ENCODE results near the gene RNPEPL1. TPM values are rescaled to one million over a fixed set of nuclear protein-coding genes. Genes with fewer than 3 reads are reported as not detected.
A peak's percentile ranks its signal among the peaks of the same experiment; 100 is the strongest.

RNPEPL1 gene
- polyA plus RNA-seq, 2 of the 4 experiments (the other 2 are of a cell fraction) = 9.2 to 26.3 TPM

DNA sequence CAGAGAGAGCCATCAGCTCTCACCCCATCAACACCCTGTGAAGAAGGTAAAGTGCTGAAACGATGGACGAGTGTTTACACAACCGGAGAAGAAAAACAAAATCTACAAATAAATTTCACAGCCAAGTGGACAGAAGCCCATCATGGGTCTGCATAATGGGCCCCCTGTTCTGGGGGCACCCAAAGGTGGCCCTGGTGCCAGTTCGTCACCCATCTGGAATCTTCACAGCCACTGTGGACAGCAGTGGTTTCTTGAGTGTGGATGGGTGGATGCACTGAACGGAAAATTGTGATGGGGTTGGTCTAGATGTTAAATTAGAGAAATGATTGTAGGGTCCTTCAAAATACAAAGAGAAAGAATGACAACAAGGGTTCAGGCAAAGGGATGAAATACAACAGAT is 49.3 kb upstream of the RNPEPL1 start (continued):
- TF ChIP-seq, protein P1, sequence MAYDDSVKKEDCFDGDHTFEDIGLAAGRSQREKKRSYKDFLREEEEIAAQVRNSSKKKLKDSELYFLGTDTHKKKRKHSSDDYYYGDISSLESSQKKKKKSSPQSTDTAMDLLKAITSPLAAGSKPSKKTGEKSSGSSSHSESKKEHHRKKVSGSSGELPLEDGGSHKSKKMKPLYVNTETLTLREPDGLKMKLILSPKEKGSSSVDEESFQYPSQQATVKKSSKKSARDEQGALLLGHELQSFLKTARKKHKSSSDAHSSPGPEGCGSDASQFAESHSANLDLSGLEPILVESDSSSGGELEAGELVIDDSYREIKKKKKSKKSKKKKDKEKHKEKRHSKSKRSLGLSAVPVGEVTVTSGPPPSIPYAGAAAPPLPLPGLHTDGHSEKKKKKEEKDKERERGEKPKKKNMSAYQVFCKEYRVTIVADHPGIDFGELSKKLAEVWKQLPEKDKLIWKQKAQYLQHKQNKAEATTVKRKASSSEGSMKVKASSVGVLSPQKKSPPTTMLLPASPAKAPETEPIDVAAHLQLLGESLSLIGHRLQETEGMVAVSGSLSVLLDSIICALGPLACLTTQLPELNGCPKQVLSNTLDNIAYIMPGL (CRISPR knock-in tag; IDR thresholded peaks at IDR 0.05; ENCODE audit: borderline replicate concordance) = no peak
- no peak for TF ChIP-seq FOSL2 (IDR thresholded peaks at IDR 0.05)
- TF ChIP-seq FOSL2 (CRISPR knock-in tag; IDR thresholded peaks at IDR 0.05) = no peak

DNA sequence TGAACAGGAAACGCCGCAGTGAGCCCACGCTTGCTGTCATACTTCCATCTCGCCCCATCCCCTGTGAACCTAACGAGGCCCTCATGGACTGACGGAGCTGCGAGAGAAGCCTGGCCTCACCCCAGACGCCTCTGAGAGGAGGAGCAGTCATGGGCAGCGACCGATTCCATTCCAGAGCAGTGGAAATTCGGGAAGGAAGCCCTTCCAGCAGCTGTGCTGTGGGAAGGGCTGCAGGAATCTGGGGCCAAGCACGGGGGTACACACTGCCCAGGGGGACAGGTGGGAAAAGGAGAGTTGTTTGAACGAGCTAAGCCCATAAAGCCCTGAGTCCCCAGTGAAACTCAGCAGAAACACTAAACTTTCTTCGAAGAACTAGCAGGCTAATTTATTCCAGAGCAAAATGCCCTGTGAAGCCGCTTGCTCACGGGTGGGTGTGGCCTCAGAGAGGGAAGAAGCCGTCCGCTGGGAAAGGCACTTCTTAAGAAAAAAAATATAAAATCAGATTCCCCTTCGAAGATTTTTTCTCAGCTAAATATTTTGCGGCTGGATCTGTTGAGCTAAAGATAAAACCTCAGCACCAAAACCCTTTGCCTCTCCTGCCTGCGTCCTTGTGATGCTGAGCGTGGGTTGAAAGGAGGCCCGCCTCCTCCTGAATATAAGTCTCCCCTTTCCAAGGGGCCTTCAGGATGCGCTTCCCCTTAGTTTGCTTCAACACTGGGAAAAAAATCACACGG is 48.7 kb upstream of the RNPEPL1 start:
- FAIRE-seq (no peak), DNase-seq (ENCODE audit: low read depth in 1 of 2, low spot score in 1 of 2) (no peak), ATAC-seq (no peak)
- H3K9me3 ChIP-seq = peaks cover 18% of the 10 kb centered on the region
- no peak overlapping the region for H3K4me3 ChIP-seq
- H3K4me2 ChIP-seq = no peak overlapping the region
- ChIA-PET CTCF (no interaction called here), POLR2A (no interaction called here)
- H3K27ac ChIP-seq = no peak overlapping the region
- H3K4me1 ChIP-seq = no peaks in the 10 kb centered on the region
- 94% methylated on average over 25 of the region's 25 CpGs for WGBS (ENCODE audit: missing lambda C conversion rate)
- TF ChIP-seq SMC3 (IDR thresholded peaks at IDR 0.05) (no peak), NR3C1 (IDR thresholded peaks at IDR 0.05) (no peak), RCOR1 (IDR thresholded peaks at IDR 0.05; ENCODE audit: low read depth, low read length) (no peak), POLR2AphosphoS2 (conservative IDR thresholded peaks at IDR 0.05; ENCODE audit: low read length) (no peak), CHD4 (IDR thresholded peaks at IDR 0.05; ENCODE audit: borderline replicate concordance) (no peak)

DNA sequence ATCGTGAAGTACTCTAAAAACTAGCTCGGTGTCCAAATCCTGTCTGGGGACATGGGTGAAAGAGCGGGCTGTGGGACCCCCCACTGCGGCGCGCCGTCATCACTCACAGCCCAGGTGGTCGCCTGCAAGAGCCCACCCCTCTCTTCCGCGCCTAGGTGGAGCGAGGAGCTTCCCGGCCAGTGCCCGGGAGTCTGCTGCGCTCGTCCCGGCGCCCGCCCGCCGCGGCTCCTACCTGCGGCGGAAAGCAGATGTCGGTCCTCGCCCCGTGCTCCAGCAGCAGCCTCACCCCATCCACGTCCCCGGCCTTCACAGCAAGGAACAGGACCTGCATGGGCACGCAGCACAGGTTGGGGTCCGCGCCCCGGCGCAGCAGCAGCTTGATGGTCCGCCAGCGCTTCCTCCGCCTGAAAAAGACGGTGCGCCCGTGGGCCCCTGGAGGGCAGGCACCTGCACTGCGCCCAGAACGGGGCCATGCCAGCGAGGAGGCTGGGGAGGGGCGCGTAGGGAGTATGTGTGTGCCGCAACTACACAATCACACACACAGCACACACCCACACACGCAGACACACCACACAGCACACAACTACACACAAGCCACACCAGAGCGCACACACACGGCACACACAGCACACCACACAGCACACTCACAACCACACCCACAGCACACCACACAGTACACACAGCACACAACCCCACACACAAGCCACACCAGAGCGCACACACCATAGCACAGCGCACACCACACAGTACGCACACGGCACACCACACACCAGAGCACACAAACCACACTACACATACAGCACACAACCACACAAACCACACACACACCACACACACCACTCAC is 47.9 kb upstream of the RNPEPL1 start:
- no peak overlapping the region for H3K27ac ChIP-seq
- no peak overlapping the region for H3K4me3 ChIP-seq
- H3K4me1 ChIP-seq = no peaks in the 10 kb centered on the region
- peaks cover 26% of the 10 kb centered on the region for H3K9me3 ChIP-seq
- WGBS (ENCODE audit: missing lambda C conversion rate) = 95% methylated on average over 18 of the region's 52 CpGs
- no peak for DNase-seq (ENCODE audit: low read depth in 1 of 2, low spot score in 1 of 2)
- ChIA-PET POLR2A (no interaction called here), CTCF (no interaction called here)
- peak; percentile 47 to 53; a peak in 5 of 6 replicates for ATAC-seq
- FAIRE-seq = no peak
- H3K4me2 ChIP-seq = no peak overlapping the region
- TF ChIP-seq RNF2 (IDR thresholded peaks at IDR 0.05; ENCODE audit: borderline replicate concordance, low read depth) = no peak
- no peak for TF ChIP-seq FOSB (CRISPR knock-in tag; IDR thresholded peaks at IDR 0.05)
- TF ChIP-seq NR3C1 (IDR thresholded peaks at IDR 0.05) = no peak
- no peak for TF ChIP-seq HEYL (CRISPR knock-in tag; IDR thresholded peaks at IDR 0.05)

DNA sequence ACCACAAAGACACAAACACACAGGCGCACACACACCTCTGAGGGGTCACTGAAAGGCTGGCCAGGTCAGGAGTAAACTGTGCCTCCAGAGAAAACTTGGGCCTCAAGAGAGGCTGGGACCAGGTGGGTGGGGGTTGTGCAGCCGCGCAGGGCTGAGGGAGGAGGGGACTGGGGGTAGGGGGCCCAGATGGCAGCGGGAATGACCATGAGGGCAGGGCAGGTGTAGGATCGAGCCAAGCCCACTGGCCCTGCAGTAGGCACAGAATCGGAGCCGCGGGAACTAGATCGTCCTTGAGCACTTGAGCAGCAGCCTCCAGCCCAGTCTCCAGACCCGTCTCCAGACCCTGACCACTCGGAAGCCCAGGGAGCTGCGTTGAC is 47.3 kb upstream of the RNPEPL1 start:
- H3K27ac ChIP-seq = no peak overlapping the region
- H3K4me2 ChIP-seq = no peak overlapping the region
- ChIA-PET POLR2A (no interaction called here), CTCF (no interaction called here)
- no peaks in the 10 kb centered on the region for H3K4me1 ChIP-seq
- 95% methylated on average over 11 of the region's 12 CpGs for WGBS (ENCODE audit: missing lambda C conversion rate)
- DNase-seq (ENCODE audit: low read depth in 1 of 2, low spot score in 1 of 2) (no peak), ATAC-seq (peak in 1 of 2 experiments; percentile 34; a peak in 2 of 6 replicates), FAIRE-seq (no peak)
- H3K9me3 ChIP-seq = peaks cover 32% of the 10 kb centered on the region
- H3K4me3 ChIP-seq = no peak overlapping the region
- no peak for TF ChIP-seq NR3C1 (IDR thresholded peaks at IDR 0.05)
- TF ChIP-seq FOXS1 (CRISPR knock-in tag; IDR thresholded peaks at IDR 0.05) = no peak
- TF ChIP-seq PHF8 (IDR thresholded peaks at IDR 0.05; ENCODE audit: borderline replicate concordance, low read depth) = no peak
- TF ChIP-seq, protein P2, sequence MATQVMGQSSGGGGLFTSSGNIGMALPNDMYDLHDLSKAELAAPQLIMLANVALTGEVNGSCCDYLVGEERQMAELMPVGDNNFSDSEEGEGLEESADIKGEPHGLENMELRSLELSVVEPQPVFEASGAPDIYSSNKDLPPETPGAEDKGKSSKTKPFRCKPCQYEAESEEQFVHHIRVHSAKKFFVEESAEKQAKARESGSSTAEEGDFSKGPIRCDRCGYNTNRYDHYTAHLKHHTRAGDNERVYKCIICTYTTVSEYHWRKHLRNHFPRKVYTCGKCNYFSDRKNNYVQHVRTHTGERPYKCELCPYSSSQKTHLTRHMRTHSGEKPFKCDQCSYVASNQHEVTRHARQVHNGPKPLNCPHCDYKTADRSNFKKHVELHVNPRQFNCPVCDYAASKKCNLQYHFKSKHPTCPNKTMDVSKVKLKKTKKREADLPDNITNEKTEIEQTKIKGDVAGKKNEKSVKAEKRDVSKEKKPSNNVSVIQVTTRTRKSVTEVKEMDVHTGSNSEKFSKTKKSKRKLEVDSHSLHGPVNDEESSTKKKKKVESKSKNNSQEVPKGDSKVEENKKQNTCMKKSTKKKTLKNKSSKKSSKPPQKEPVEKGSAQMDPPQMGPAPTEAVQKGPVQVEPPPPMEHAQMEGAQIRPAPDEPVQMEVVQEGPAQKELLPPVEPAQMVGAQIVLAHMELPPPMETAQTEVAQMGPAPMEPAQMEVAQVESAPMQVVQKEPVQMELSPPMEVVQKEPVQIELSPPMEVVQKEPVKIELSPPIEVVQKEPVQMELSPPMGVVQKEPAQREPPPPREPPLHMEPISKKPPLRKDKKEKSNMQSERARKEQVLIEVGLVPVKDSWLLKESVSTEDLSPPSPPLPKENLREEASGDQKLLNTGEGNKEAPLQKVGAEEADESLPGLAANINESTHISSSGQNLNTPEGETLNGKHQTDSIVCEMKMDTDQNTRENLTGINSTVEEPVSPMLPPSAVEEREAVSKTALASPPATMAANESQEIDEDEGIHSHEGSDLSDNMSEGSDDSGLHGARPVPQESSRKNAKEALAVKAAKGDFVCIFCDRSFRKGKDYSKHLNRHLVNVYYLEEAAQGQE (IDR thresholded peaks at IDR 0.05) = no peak
- no peak for TF ChIP-seq HOXA7 (CRISPR knock-in tag; IDR thresholded peaks at IDR 0.05)
- TF ChIP-seq ZFP36 (IDR thresholded peaks at IDR 0.05; ENCODE audit: borderline replicate concordance, partially characterized antibody) = no peak
- TF ChIP-seq NPAS2 (CRISPR knock-in tag; IDR thresholded peaks at IDR 0.05; ENCODE audit: borderline replicate concordance) = no peak
- TF ChIP-seq, protein P3, sequence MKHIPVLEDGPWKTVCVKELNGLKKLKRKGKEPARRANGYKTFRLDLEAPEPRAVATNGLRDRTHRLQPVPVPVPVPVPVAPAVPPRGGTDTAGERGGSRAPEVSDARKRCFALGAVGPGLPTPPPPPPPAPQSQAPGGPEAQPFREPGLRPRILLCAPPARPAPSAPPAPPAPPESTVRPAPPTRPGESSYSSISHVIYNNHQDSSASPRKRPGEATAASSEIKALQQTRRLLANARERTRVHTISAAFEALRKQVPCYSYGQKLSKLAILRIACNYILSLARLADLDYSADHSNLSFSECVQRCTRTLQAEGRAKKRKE (CRISPR knock-in tag; IDR thresholded peaks at IDR 0.05; ENCODE audit: low read depth) = no peak
- no peak for TF ChIP-seq SREBF2 (IDR thresholded peaks at IDR 0.05)
- TF ChIP-seq JUN (IDR thresholded peaks at IDR 0.05) = no peak
- no peak for TF ChIP-seq RFX5 (IDR thresholded peaks at IDR 0.05)
- TF ChIP-seq POLR2A (IDR thresholded peaks at IDR 0.05; ENCODE audit: low read length) = no peak
- no peak for TF ChIP-seq MYC (IDR thresholded peaks at IDR 0.05; ENCODE audit: borderline replicate concordance, low read length)
- TF ChIP-seq CEBPB (IDR thresholded peaks at IDR 0.05) = no peak
- TF ChIP-seq RARB (CRISPR knock-in tag; IDR thresholded peaks at IDR 0.05) = no peak

Measured in A549 (cell line).